C4-2B (cell line): Measurements from ENCODE around the gene CD300E.

ENCODE experiments used
- CTCF ChIP-seq: fragments of 450-650 bp; conservative IDR thresholded peaks from 2 replicates; pipeline ENCODE4 v1.5.1; 2017; ENCODE audit warnings: mild to moderate bottlenecking
- ZFX ChIP-seq: fragments of 450-650 bp; IDR thresholded peaks from 2 replicates; pipeline ENCODE4 v1.6.1; 2017

GRCh38 chr17:74606050-74606449 is 17.5 kb downstream of the CD300E start:
- TF ChIP-seq CTCF (no peak), ZFX (no peak)
